Body of pancreas (tissue), 4 donors: ENCODE data around the gene IGF1R. TPM values are rescaled to one million over a fixed set of nuclear protein-coding genes. Genes with fewer than 3 reads are reported as not detected.

Source experiments
- ATAC-seq: fragments of 150-250 bp; one replicate; pipeline ENCODE4 v1.9.1; 2016
- DNase-seq, 4 donors: peaks; one replicate each; pipeline ENCODE4 v3.0.0-alpha.2; 2019
- H3K27ac ChIP-seq, 4 donors: fragments of 200-600 bp; sonication (generic); 1 replicate in 3 of 4; 2 replicates in 1 of 4; pipeline versions ENCODE4 v1.5.1 to v1.6.1; 2016 to 2019; ENCODE audit warnings: mild to moderate bottlenecking in 1 of 4, mixed read lengths in 1 of 4, moderate library complexity in 1 of 4
- H3K27me3 ChIP-seq, 2 donors: fragments of 200-600 bp; sonication (generic); one replicate each; pipeline ENCODE4 v1.6.0; 2016; ENCODE audit warnings: mild to moderate bottlenecking in 1 of 2
- H3K36me3 ChIP-seq, 2 donors: fragments of 200-600 bp; sonication (generic); replicated peaks in 1 of 2; 2 replicates each; pipeline ENCODE4 v1.5.1; 2016; ENCODE audit warnings: low read depth in 2 of 2; ENCODE audit not compliant: insufficient read depth in 1 of 2
- H3K4me1 ChIP-seq: fragments of 200-600 bp; sonication (generic); one replicate; pipeline ENCODE4 v1.6.0; 2016
- H3K4me3 ChIP-seq, 2 donors: fragments of 200-600 bp; sonication (generic); 1 replicate in 1 of 2; 2 replicates in 1 of 2; pipeline ENCODE4 v1.5.1; 2016 to 2019
- H3K9me3 ChIP-seq, 3 donors: fragments of 200-600 bp; sonication (generic); 1 replicate in 2 of 3; 2 replicates in 1 of 3; pipeline ENCODE4 v1.5.1; 2016
- POLR2A ChIP-seq, 3 donors: fragments of 450-650 bp; IDR thresholded peaks; one replicate each; pipeline ENCODE4 v1.6.1; 2016; ENCODE audit warnings: antibody characterized with exemption in 3 of 3, mild to moderate bottlenecking in 2 of 3
- WGBS, 2 donors: methylation state at CpG; one replicate each; pipeline ENCODE4 v1.1.5; 2017; 5-methylcytosine and 5-hydroxymethylcytosine counted together
- intact Hi-C: fragments of 100-400 bp; cut with DNase I; formaldehyde crosslinking; loops from one replicate; pipeline ENCODE4 v1.15.1; 2023
- total RNA-seq, 2 donors: library from RNA; depleted of rRNA; stranded (reverse); fragments of >200 nt; gene quantifications; one replicate each; pipeline ENCODE4 v1.1.0, GENCODE V29; 2016
- TF ChIP-seq, protein P1 (sequence below), 7 experiments: fragments of 450-650 bp in 4 of 7; fragments of 200-600 bp in 3 of 7; sonication (generic) in 3 of 7; IDR thresholded peaks; one replicate each; pipeline ENCODE4 v1.5.1; 2016 to 2019; ENCODE audit warnings: antibody characterized with exemption in 7 of 7

IGF1R gene
- total RNA-seq, 2 donors from 2014 or later = 34.8 to 55.7 TPM

- Histone ChIP-seq H3K4me1 (peaks cover 12% of the 10 kb centered on the region), H3K36me3 (no peaks in the 10 kb centered on the region), H3K4me3 (peak overlapping the region; percentile 58 to 75), H3K27me3 (no peaks in the 10 kb centered on the region), H3K9me3 (no peaks in the 10 kb centered on the region), H3K27ac (peak overlapping the region; percentile 84 to 97 (median 94))
- DNase-seq = peak; percentile 79 to 88 (median 80)
- TF ChIP-seq, protein P1, sequence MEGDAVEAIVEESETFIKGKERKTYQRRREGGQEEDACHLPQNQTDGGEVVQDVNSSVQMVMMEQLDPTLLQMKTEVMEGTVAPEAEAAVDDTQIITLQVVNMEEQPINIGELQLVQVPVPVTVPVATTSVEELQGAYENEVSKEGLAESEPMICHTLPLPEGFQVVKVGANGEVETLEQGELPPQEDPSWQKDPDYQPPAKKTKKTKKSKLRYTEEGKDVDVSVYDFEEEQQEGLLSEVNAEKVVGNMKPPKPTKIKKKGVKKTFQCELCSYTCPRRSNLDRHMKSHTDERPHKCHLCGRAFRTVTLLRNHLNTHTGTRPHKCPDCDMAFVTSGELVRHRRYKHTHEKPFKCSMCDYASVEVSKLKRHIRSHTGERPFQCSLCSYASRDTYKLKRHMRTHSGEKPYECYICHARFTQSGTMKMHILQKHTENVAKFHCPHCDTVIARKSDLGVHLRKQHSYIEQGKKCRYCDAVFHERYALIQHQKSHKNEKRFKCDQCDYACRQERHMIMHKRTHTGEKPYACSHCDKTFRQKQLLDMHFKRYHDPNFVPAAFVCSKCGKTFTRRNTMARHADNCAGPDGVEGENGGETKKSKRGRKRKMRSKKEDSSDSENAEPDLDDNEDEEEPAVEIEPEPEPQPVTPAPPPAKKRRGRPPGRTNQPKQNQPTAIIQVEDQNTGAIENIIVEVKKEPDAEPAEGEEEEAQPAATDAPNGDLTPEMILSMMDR (IDR thresholded peaks at IDR 0.05) = peak in 4 of 7 experiments; percentile 82 to 89 (median 86)
- peak in 2 of 3 donors; percentile 20 to 36 for TF ChIP-seq POLR2A (IDR thresholded peaks at IDR 0.05)
- 1% methylated on average over 16 to 65 of the region's 77 CpGs for WGBS, 2 donors
- intact Hi-C loops = no loop called here
- ATAC-seq = peak; percentile 47
These were observed 1.1 kb upstream of the IGF1R start for GRCh38 chr15:98647026-98647773.

- no peaks in the 10 kb centered on the region for H3K27me3 ChIP-seq
- peak; percentile 54 to 67 (median 60) for DNase-seq
- 0 to 1% methylated on average over 29 to 102 of the region's 121 CpGs for WGBS, 2 donors
- peak; percentile 26 for ATAC-seq
- intact Hi-C loops = no loop called here
- H3K4me1 ChIP-seq = peaks cover 26% of the 10 kb centered on the region
- H3K9me3 ChIP-seq = no peaks in the 10 kb centered on the region
- TF ChIP-seq POLR2A (IDR thresholded peaks at IDR 0.05) = peak; percentile 0 to 42 (median 38)
- TF ChIP-seq, protein P1 (IDR thresholded peaks at IDR 0.05) = peak in 2 of 7 experiments; percentile 10 to 19
- peak overlapping the region; percentile 74 to 95 for H3K4me3 ChIP-seq
- peak overlapping the region; percentile 91 to 97 (median 94) for H3K27ac ChIP-seq
- no peaks in the 10 kb centered on the region for H3K36me3 ChIP-seq
These were observed 524 bp downstream of the IGF1R start for GRCh38 chr15:98648654-98649471.

DNA sequence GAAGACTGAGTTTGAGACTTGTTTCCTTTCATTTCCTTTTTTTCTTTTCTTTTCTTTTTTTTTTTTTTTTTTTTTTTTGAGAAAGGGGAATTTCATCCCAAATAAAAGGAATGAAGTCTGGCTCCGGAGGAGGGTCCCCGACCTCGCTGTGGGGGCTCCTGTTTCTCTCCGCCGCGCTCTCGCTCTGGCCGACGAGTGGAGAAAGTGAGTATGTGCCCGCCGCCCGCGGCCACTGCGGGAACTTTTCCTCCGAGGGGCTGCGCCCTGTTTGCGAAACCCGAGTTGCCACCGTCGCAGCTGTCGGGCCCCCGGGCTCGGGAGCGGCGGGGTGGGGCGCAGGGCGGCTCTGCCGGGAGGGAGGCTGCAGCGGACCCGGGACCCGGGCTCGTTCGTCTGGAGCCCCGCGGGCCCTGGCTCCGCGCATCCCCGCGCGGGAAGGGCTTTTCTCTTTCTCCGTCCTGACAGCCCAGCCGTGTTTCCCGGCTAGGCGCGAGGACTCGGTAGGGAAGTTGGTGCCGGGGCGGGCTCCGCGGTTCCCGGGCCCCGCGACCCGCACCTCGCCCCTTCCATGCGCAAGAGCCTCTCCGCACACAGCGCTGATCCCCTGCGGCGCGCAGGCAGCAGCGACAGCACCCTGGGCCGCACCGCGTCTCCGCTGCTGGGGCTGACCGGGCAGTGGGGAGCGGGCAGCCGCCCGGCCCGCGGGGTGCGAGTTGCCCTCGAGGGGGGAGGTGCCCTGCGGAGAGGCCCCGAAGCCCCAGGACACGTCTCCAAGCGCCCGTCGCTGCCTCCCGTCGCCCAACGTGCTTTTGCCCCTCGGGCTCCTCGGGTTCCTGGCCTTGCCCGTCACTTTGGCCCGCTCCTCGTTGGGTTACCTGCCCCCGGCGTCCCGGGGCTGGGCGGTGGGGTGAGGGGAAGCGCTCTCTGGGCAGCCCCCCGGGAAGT, 1.4 kb downstream of the IGF1R start:
- 0% methylated on average over 9 to 91 of the region's 94 CpGs for WGBS, 2 donors

More for the DNA sequence above, 1.4 kb downstream of the IGF1R start:
- intact Hi-C loops = no loop called here
- peak in 1 of 3 donors; percentile 2 for TF ChIP-seq POLR2A (IDR thresholded peaks at IDR 0.05)
- TF ChIP-seq, protein P1 (IDR thresholded peaks at IDR 0.05) = peak in 4 of 7 experiments; percentile 22 to 45 (median 36)
- Histone ChIP-seq H3K4me3 (peak overlapping the region; percentile 74 to 95), H3K36me3 (no peaks in the 10 kb centered on the region), H3K9me3 (no peaks in the 10 kb centered on the region), H3K4me1 (peaks cover 33% of the 10 kb centered on the region), H3K27me3 (no peaks in the 10 kb centered on the region), H3K27ac (peak overlapping the region; percentile 91 to 97 (median 94))
- no peak for ATAC-seq
- DNase-seq = peak; percentile 45 to 60 (median 53)
